ENCODE data around the gene HTR3A.

The HTR3A gene

DNA sequence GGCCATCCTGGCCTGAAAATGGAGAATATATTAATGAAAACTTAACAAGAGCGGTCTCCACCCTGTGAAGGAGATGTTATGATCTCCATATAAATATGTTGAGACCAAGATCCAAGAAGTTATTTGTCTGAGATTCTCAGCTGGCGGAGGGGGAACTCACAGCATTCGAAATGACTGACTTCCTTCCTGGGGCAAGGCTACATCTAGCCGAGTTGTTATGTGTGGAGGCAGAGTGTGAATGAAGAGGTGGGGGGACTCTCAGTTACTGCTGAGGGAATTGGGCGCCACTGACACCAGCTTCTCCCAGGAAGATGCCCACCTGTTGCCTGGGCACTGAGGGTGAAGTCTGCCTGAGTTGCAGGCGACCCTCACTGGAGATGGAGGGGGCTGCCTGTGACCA lies 5.9 kb downstream of the HTR3A start:
- no peak for DNase-seq

DNA sequence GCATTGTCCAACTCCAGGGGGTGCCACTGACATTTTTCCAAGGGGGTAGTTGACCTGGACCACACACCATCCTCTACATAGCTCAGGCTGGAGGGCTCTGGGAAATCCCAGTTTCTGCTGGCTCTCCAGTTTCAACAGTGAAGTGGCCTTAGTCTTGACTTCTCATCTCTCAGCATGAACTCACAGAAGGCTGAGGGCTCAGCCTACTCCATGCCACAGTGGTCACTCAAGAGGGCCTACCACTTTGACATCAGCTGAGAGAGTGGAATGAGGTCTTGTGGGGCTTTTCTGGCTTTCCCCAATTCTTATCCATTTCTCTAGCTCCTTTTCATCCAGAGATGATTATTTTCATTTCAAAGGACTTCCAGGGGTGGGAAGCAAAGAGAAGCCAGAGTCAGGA lies 7.4 kb downstream of the HTR3A start:
- DNase-seq: no peak

DNA sequence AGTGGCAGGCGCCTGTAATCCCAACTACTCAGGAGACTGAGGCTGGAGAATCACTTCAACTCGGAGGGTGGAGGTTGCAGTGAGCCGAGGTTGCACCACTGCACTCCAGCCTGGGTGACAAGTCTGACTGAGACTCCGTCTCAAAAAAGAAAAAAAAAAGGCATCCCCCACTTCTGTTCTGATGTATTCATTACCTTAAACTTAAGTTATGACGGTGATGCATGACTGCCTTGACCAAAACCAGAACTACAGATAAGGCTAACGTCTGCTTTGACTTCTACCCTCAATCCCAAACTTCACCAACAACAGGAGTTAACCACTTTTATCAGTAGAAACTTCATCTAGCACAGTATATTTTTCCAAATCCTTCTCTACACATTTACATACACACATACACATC lies 9.9 kb downstream of the HTR3A start:
- DNase-seq: no peak

DNA sequence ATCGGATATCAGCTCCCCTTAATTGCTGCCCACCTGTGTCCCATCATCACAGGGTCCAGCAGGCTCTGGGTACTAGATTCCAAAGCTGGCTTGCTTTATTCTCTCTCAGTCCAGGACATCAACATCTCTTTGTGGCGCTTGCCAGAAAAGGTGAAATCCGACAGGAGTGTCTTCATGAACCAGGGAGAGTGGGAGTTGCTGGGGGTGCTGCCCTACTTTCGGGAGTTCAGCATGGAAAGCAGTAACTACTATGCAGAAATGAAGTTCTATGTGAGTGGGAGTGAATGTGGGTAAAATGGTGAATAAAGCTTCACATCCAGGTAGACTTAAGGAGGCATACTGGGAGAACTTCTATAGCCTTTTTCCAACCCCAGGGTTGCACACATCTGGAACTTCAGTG lies 11.0 kb downstream of the HTR3A start:
- no peak for DNase-seq

DNA sequence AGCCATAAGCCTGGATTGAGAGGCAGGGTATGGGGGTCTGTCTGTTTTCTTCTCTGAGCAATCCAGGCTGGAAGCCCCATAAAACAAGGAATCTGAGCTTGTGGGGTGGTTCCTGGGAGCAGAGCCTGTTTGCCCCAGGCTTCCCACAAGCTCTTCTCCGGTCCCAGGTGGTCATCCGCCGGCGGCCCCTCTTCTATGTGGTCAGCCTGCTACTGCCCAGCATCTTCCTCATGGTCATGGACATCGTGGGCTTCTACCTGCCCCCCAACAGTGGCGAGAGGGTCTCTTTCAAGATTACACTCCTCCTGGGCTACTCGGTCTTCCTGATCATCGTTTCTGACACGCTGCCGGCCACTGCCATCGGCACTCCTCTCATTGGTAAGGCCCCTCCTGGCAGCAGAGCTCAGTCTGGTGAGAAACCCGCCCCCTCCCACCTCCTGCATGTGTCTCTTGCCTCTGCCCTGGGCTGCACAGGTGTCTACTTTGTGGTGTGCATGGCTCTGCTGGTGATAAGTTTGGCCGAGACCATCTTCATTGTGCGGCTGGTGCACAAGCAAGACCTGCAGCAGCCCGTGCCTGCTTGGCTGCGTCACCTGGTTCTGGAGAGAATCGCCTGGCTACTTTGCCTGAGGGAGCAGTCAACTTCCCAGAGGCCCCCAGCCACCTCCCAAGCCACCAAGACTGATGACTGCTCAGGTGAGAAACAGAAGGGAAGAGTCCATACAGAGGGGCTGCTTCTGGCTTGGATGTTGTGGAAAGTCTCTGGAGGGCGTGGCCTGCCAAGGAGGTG lies 11.6 kb downstream of the HTR3A start:
- DNase-seq: no peak

DNA sequence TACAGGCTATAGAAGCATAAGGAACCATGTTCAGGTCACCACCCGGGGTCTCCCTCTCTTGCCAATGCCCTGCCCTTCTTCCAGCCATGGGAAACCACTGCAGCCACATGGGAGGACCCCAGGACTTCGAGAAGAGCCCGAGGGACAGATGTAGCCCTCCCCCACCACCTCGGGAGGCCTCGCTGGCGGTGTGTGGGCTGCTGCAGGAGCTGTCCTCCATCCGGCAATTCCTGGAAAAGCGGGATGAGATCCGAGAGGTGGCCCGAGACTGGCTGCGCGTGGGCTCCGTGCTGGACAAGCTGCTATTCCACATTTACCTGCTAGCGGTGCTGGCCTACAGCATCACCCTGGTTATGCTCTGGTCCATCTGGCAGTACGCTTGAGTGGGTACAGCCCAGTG lies 14.5 kb downstream of the HTR3A start:
- DNase-seq: no peak

DNA sequence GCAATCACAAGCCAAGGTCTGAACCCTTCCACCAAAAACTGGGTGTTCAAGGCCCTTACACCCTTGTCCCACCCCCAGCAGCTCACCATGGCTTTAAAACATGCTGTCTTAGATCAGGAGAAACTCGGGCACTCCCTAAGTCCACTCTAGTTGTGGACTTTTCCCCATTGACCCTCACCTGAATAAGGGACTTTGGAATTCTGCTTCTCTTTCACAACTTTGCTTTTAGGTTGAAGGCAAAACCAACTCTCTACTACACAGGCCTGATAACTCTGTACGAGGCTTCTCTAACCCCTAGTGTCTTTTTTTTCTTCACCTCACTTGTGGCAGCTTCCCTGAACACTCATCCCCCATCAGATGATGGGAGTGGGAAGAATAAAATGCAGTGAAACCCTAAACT lies 15.0 kb downstream of the HTR3A start:
- DNase-seq: no peak

DNA sequence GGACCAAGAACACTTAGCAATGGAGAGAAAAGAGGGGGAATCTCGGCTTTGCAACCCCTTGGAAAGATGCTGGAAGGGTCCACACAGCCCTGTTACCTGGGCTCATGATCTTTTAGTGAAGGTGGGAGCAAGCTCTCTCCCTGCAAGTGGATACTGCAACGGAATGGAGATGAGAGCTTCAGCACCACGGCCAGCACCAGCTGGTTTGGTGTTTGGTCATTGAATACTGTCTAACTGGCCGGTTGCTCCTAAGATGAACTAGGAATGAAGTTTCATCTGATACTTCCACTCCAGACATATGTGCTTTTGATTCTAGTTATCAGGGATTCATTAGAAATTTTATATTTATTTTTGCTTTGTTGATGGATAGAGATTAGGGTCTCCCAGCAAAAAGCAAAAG lies 16.3 kb downstream of the HTR3A start:
- no peak for DNase-seq

DNA sequence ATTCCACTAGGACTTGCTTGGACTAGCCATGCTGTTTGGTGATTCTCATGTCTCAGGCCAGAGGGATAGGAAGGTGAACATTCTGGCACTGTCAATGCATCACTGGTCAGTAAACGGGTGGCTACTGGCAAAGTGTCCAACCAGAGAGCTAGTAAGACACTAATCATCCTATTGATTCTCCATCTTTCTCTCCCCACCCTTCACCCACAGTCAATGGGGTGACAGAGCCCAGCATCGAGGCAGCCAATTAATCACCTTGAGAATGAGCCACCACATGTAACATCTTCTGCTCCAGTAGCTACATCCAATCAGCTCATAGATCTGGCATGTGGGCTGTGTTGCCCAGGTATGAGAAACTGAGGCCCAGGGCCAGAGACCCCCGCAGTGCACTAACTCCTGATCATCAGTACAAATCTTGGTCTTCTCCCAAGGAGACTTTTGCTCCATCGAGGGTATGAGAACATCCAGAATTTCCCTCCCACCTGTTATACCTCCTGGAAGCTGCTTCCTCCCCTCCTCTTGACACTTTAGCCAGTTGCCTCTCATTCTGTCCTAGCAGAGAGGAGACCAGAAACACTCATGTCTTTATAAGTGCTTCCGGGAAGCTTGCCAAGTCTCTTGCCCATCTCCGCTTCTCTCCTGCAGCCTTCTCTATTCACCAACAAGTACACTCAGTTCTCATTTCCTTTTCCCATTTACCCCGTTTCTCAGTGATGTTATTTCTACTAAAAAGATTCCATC lies 17.0 kb downstream of the HTR3A start:
- DNase-seq: no peak

DNA sequence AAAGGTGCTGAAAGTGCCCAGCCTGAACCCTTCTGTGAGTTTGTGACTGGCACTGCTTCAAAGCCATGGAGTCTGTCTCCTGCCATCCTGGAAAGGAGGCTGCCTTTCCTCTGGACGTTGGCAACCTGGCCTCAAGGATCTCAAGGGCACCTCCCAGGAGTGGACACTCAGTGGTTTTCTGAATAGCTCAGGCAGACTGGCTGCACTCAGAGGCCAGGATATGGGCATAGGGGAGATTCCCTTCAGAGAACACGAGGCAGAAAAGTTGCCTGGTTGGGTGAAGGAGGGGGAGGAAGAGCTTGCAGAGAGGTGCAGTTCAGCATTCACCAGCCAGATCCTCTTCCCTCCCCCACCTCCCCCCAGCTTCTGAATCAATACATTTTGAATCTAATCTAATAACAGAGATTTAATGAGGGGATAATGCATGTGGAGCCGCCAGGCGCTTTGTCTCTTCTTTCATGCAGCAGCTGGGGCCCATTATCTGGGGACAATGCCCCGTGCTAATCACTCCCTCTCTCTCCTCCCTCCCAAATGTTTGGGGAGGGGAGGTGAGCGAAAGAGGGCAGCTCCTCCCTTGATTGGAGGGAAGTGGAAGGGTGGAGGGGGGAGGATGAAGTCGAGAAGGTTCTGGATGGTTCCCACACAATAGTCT lies 17.7 kb downstream of the HTR3A start:
- DNase-seq: no peak

DNA sequence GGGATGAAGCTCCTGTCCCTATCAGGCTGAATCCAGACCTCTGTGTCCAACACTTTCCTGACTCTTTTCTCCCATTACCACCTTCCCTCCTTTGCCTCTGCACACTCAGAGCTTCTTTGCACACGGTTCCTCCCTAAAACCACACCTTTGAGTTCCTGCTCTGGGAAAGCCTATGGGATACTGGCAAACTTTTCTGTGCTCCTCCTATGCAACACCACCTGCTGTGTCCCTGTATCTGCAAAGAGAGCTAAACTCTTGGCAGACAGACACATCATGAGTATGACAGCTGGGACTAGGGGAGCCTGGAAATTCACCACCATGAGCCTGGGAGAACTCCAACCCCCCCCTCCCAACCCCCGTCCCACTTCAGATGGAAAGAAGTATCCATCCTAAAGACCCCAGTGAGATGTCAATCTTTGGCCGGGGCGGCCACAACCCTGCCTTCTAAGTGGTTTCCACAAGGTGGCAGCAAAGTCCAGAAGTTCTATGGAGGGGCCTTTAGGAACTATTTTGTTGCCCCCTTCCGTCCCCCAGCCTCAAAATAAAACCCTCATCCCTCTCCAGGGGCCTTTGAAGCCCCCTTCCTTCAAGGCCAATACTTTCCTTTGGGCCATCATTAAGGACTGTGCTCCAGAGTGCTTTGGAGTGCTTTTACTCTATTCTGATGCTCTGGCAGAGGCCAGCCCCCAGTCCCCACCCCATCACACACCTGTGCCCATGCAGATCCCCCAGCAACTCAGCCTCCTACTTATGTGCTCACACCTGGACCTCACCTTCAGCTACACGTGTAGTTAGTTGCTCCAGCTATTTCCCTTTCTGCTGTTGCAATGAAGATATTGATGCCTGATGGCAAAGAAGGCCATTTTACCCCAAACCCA lies 19.4 kb downstream of the HTR3A start:
- DNase-seq: no peak

DNA sequence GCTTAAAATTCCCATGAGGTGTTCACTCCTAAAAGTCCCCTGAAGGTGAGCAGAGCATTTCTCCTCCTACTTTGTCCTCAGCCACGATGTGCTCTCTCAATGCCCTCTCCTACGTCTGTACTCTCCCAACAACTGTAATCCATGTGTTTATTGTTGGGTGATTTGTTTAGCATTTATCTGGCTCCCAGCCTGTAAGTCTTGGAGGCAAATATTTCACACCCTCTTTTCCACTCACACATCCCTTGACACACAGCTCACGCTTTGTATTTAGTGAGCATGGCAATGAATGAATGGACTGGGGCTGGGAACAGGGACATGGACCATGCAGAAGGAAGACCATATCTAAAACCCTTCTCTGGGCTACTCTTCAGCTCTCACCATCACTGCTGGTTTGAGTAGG lies 22.6 kb downstream of the HTR3A start:
- no peak for DNase-seq

DNA sequence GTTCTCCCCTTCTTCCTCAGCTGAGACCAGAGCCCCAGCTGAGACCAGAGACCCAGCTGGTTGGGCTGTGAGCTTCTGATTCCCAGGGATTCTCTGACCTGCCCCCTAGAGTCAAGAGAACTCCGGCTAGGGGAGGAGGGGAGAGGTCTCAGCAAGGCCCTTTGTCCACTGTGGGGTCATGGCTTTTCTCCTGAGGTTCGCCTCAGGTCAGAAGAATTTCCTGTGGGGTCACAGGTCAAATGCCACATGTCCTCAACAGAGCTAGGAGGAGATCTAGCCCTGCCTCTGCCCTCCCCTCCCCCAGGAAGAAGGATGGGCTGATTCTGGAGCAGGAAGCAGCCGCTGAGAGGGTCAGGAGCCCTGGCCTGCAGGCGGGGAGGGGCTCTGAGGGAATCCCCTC lies 23.7 kb downstream of the HTR3A start:
- DNase-seq: no peak

DNA sequence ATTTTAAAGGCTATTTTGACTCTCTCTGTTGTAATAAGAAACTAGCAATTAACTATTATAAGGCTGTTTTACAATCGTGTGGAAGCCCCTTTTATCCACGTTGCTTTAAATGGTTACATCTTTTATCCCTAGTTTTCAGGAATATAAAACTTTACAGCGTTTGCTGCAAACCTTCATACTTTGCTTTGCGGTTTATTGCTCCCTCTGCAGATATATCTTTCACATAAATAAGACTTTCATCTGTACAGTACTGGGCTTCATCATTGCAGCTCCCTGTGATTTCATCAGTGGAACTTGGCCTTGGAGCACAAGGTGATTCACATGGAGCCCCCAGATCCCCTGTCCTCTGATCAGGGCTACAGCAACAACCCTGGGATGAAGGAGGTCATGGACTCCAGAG lies 25.6 kb downstream of the HTR3A start:
- no peak for DNase-seq

DNA sequence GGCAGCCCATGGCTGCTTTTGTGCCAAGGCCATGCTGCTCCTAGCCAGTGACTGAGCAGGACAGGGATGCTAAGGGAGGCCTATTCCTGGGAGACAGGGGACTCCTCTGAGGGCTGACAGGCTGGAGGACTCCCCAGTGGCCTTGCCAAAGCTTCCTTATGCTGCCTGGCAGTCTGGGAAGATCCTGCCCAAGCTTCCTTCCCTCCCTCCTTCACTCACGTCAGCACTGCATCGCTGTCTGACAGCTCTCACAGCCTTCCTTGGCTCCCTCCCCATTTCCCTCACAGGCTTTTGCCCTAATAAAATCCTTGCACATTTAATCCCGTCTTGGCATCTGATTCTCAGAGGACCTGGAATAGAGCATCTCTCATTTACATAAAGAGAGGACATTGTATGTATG lies 26.5 kb downstream of the HTR3A start:
- DNase-seq: no peak

DNA sequence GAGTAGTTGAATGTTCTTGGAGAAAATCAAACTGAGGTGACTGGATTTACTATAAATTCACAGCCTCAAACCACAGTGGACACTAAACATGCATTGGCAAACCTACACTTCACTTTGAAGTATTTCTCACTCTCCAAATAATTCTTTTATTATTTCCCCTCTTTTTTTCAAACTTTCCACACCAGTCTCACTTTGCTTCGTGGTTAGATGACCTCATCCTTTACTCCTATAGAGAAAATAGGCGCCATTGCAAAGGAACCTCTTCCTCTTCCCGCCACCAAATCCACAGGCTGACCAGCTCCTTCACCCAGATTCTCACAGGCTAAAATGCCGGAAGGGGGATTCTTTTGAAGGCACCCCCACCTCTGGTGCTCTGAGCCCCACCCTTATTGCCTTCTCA lies 33.4 kb downstream of the HTR3A start:
- no peak for DNase-seq

DNA sequence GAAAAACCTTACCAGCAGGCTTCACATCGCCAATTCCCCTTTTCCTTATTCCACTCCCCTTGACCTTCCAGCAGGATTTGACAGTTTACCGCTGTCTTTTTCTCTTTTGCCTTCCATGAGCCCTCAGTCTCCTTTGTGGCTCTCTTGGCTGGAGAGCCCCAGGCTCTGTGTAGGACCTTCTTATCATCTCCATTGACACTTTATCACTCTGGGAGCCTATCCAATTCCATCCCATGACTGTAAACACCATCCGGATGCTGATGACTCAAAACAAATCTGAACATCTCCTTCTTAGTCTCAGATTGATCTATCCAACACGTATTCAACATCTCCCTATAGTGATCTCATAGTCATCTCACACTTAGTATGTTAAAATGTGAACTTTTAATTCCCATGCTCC lies 36.0 kb downstream of the HTR3A start:
- DNase-seq: no peak

DNA sequence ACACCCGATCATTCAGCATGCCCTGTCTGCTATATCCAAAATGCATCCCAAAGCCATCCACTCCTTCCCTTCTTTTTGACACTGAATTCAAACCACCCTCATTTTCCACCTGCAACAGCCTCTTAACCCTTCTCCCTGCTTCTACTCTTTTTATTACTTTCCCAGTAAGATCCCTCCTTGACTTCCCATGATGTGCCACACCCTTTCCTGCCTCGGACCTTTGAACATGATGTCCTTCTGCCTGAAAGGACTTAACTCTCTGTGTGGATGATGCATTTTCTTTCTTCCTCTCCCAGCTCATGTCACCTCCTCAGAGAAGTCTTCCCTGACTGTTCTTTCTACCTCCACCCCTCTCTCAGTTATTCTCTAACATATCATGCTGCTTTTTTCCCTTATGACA lies 36.5 kb downstream of the HTR3A start:
- DNase-seq: no peak

DNA sequence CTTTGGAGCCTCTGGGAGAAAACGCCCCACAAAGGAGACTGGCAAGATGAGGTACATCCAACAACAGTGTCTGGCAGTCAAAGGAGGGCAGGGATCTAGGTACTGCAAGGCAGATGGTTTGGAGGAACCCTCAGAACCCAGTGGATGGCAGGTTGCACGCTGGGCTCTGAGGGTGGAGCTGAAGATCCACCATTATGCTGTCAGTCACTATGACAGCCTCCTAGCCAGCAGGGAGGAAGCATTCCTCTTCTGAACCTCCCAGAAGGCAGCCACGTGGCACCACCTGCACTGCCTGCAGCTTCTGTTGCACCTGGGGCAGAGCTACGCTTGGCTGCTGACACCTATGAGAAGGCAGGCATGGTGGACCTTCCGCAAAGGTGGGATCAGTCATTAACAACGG lies 40.2 kb downstream of the HTR3A start:
- no peak for DNase-seq

DNA sequence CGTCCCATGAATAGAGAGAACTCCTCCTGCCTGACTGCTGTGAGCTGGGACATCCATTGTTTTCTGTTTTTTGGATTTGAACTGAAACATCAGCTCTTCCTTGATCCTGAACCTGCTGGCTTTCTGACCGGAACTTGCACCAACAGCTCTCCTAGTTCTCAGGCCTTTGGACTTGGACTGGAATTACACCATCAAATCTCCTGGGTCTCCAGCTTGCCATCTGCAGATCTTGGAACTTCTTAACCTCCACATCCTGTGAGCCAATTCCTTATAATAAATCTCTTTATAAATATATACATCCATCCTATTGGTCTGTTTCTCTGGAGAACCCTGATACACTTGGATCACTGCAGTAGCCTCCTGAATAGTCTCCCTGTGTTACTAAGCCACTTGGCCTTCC lies 42.1 kb downstream of the HTR3A start:
- no peak for DNase-seq

DNA sequence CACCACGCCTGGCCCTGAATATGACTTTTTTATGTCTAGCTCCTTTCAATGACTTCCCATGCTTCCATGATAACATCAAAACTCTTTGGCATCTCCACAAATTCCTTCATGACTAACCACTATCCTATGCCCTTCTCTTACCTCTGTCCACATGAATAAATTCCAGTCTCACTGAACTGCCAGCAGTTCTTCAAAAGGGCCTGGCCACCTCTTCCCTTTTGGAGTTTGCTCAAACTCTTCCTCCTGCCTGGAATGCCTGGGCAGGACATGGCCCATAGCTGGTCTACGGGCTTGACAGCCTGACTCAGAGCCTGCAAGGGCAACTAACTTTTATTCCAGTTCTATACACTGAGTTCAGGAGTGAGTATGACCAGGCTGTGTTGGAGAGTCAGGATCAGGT lies 42.8 kb downstream of the HTR3A start:
- no peak for DNase-seq

DNA sequence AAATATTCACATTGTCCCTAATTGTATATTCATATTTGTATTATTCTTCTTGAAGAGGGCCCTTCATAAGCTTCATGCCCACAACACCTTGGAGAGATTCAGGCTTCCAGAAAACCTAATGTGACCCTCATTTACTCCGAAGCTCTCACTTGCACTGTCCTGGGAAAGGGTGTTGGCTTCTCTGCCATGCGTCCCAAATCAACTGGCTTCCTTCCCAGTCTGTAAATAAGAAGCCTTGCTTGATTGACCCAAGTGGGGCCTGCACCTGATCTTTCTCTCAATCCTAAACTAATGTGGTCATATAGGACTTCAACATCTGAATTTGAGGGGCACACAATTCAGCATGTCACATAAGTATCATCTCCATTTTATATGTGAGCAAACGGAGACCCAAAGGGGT lies 44.1 kb downstream of the HTR3A start:
- no peak for DNase-seq

DNA sequence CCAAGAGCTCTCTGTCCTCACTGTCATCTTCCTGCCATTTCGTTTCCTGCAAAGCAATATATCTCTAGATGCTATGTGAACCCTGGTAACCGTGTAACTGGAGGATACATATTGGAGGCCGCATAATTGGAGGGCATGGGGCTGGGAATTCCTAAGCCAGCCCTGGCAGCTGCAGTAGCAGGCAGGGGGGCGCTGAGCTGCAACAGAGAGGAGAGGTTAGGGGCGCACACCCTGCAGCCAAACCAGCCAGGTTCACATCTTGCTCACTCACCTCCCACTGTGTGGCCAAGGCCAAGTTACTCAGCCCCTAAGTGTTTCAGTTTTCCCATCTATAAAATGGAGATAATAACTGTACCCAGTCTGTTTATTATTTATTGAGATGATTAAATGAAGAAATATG lies 44.7 kb downstream of the HTR3A start:
- DNase-seq: no peak
